ENCODE measurements around the gene SLC50A1. TPM values are rescaled to one million over a fixed set of nuclear protein-coding genes. Genes with fewer than 3 reads are reported as not detected.

Gene SLC50A1
- total and polyA plus RNA-seq, 9 of the 15 experiments (the other 6 are each of a cell fraction or from before 2014, with no cell fraction given), result 46.5 to 132 (median 91.9) TPM

- TF ChIP-seq MYC (IDR thresholded peaks at IDR 0.05; ENCODE audit: low read depth, low read length) (peak; percentile 23), MYC (CRISPR knock-in tag; IDR thresholded peaks at IDR 0.05; ENCODE audit: borderline replicate concordance, low read depth) (0 out of 2 replicates have a peak, but pooled peaks have one; percentile 32), ZNF589 (CRISPR knock-in tag; IDR thresholded peaks at IDR 0.05; ENCODE audit: low read depth) (peak; percentile 46), MAFF (IDR thresholded peaks at IDR 0.05; ENCODE audit: low read length) (no peak), PCBP2 (IDR thresholded peaks at IDR 0.05; ENCODE audit: low read depth, low read length, poor library complexity, severe bottlenecking) (no peak), KDM1A (IDR thresholded peaks at IDR 0.05) (no peak), GABPB2 (CRISPR knock-in tag; conservative IDR thresholded peaks at IDR 0.05) (no peak), GATAD2A (IDR thresholded peaks at IDR 0.05) (no peak), BMI1 (IDR thresholded peaks at IDR 0.05; ENCODE audit: low read length) (no peak), MAZ (CRISPR knock-in tag; conservative IDR thresholded peaks at IDR 0.05 in 1 of 2, IDR thresholded peaks at IDR 0.05 in 1 of 2) (peak; percentile 72 to 76), NELFE (IDR thresholded peaks at IDR 0.05; ENCODE audit: insufficient read depth, insufficient read length) (no peak), MNT (conservative IDR thresholded peaks at IDR 0.05) (peak; percentile 47 to 86), HSF4 (CRISPR knock-in tag; IDR thresholded peaks at IDR 0.05; ENCODE audit: borderline replicate concordance) (0 out of 2 replicates have a peak, but pooled peaks have one; percentile 60), ZFX (CRISPR knock-in tag; IDR thresholded peaks at IDR 0.05) (peak; percentile 66), ZNF764 (CRISPR knock-in tag; IDR thresholded peaks at IDR 0.05; ENCODE audit: low read depth) (peak; percentile 88), NR4A1 (CRISPR knock-in tag; IDR thresholded peaks at IDR 0.05) (no peak; the same call in 1 of the 2 replicates), NR4A1 (tag; IDR thresholded peaks at IDR 0.05) (peak; percentile 60; the same call in 1 of the 2 replicates), MED1 (CRISPR knock-in tag; IDR thresholded peaks at IDR 0.05; ENCODE audit: borderline replicate concordance) (no peak), ZNF311 (CRISPR knock-in tag; IDR thresholded peaks at IDR 0.05) (no peak), NFYB (IDR thresholded peaks at IDR 0.05; ENCODE audit: extremely low read depth, insufficient read length) (no peak), TAL1 (IDR thresholded peaks at IDR 0.05) (no peak), MXI1 (IDR thresholded peaks at IDR 0.05; ENCODE audit: low read depth, low read length) (peak; percentile 18; the same call in 1 of the 2 replicates), NR0B1 (IDR thresholded peaks at IDR 0.05; ENCODE audit: partially characterized antibody) (no peak), ZNF3 (CRISPR knock-in tag; IDR thresholded peaks at IDR 0.05) (no peak), ZNF655 (CRISPR knock-in tag; IDR thresholded peaks at IDR 0.05) (no peak), CREM (IDR thresholded peaks at IDR 0.05; ENCODE audit: low read depth) (peak; percentile 78), SMARCA4 (IDR thresholded peaks at IDR 0.05) (0 out of 2 replicates have a peak, but pooled peaks have one; percentile 29), CBX1 (IDR thresholded peaks at IDR 0.05; ENCODE audit: low read depth) (0 out of 2 replicates have a peak, but pooled peaks have one; percentile 39)
Measured at GRCh38 chr1:155135415-155136028, at the start of gene SLC50A1 (continued).

Data from K562 (cell line).